DOHH2 (cell line): ENCODE data around the gene TRAK2.

Experiments
- EZH2phosphoT487 ChIP-seq: fragments of 200-600 bp; sonication (generic); IDR thresholded peaks from 2 replicates; pipeline ENCODE4 v1.6.1; 2017; ENCODE audit warnings: borderline replicate concordance, mild to moderate bottlenecking, antibody characterized with exemption, low read length, moderate library complexity, mixed read lengths
- TF ChIP-seq, protein P1 (sequence below): fragments of 200-600 bp; sonication (generic); IDR thresholded peaks from one replicate; pipeline ENCODE4 v1.5.1; 2014; ENCODE audit warnings: antibody characterized with exemption, mild to moderate bottlenecking, low read depth, low read length; ENCODE audit not compliant: poor library complexity, severe bottlenecking

DNA sequence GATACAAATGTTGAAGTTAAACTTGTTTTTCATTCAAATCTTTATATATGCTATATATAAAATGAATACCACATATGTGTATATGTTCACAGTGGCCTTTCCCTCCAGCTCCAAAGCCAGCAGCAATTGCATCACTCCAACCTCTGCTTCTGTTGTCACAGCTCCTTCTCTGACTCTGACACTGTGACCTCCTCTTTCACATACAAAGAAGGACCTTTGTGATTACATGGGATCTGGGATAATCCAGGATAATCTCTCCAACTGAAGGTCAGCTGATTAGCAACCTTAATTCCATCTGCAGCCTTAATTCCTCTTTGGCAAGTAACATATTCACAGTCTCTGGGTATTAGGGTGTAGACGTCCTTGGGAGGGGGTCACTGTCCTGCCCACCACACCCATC lies 102.5 kb downstream of the TRAK2 start:
- TF ChIP-seq, protein P1, sequence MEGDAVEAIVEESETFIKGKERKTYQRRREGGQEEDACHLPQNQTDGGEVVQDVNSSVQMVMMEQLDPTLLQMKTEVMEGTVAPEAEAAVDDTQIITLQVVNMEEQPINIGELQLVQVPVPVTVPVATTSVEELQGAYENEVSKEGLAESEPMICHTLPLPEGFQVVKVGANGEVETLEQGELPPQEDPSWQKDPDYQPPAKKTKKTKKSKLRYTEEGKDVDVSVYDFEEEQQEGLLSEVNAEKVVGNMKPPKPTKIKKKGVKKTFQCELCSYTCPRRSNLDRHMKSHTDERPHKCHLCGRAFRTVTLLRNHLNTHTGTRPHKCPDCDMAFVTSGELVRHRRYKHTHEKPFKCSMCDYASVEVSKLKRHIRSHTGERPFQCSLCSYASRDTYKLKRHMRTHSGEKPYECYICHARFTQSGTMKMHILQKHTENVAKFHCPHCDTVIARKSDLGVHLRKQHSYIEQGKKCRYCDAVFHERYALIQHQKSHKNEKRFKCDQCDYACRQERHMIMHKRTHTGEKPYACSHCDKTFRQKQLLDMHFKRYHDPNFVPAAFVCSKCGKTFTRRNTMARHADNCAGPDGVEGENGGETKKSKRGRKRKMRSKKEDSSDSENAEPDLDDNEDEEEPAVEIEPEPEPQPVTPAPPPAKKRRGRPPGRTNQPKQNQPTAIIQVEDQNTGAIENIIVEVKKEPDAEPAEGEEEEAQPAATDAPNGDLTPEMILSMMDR, result no peak
- TF ChIP-seq EZH2phosphoT487, result no peak
